Lung (tissue), 12 donors: ENCODE measurements around the gene ANXA3. TPM values are rescaled to one million over a fixed set of nuclear protein-coding genes. Genes with fewer than 3 reads are reported as not detected.
A peak's percentile ranks its signal among the peaks of the same experiment; 100 is the strongest.

Source experiments
- ATAC-seq: fragments of 200-7000 bp; cut with Tn5 transposase; one replicate; pipeline ENCODE4 v1.9.1; 2020; ENCODE audit warnings: moderate number of reproducible peaks; ENCODE audit not compliant: insufficient read depth, low FRiP score
- DNase-seq, 3 donors: peaks; one replicate each; pipeline ENCODE4 v3.0.0-alpha.2; 2013 to 2017
- H3K27ac ChIP-seq, 2 donors: one replicate each; pipeline ENCODE4 v1.5.1; 2013; ENCODE audit warnings: mild to moderate bottlenecking in 2 of 2, moderate library complexity in 2 of 2, control low read depth in 1 of 2, inconsistent platforms in 1 of 2, low read depth in 1 of 2, low read length in 1 of 2
- H3K27me3 ChIP-seq, 3 donors: one replicate each; pipeline ENCODE4 v1.5.1; 2013; ENCODE audit warnings: low read length in 2 of 3; ENCODE audit not compliant: control insufficient read depth in 3 of 3, insufficient read depth in 3 of 3
- H3K36me3 ChIP-seq, 4 donors: one replicate each; pipeline ENCODE4 v1.5.1; 2013; ENCODE audit warnings: low read length in 4 of 4, mild to moderate bottlenecking in 1 of 4, moderate library complexity in 1 of 4; ENCODE audit not compliant: control insufficient read depth in 4 of 4, insufficient read depth in 4 of 4
- H3K4me1 ChIP-seq, 5 donors: one replicate each; pipeline ENCODE4 v1.5.1; 2013; ENCODE audit warnings: low read length in 5 of 5, mild to moderate bottlenecking in 2 of 5, moderate library complexity in 1 of 5; ENCODE audit not compliant: control insufficient read depth in 5 of 5, insufficient read depth in 5 of 5
- H3K4me3 ChIP-seq: one replicate; pipeline ENCODE4 v1.5.1; 2013; ENCODE audit warnings: mild to moderate bottlenecking, control low read depth, moderate library complexity
- H3K9ac ChIP-seq, 2 donors: one replicate each; pipeline ENCODE4 v1.5.1; 2013; ENCODE audit warnings: low read length in 2 of 2, control low read depth in 1 of 2; ENCODE audit not compliant: insufficient read depth in 1 of 2
- H3K9me3 ChIP-seq, 4 donors: one replicate each; pipeline ENCODE4 v1.5.1; 2013; ENCODE audit warnings: low read length in 3 of 4, mild to moderate bottlenecking in 1 of 4, moderate library complexity in 1 of 4; ENCODE audit not compliant: control insufficient read depth in 4 of 4, insufficient read depth in 3 of 4
- CTCF ChIP-seq: IDR thresholded peaks from 2 replicates; pipeline ENCODE4 v1.5.1; 2012; ENCODE audit warnings: mild to moderate bottlenecking; ENCODE audit errors: control extremely low read depth, extremely low read depth
- WGBS, 2 donors: extraction: QIAGEN DNeasy Blood & Tissue Kit; methylation state at CpG; one replicate each; pipeline ENCODE4 v1.1.7; 2013; 5-methylcytosine and 5-hydroxymethylcytosine counted together
- polyA plus RNA-seq, 2 donors: library from polyadenylated mRNA; stranded (reverse); fragments of 200-250 nt; gene quantifications; one replicate each; pipeline ENCODE4 v1.2.1, GENCODE V29; 2013
- total RNA-seq, 2 donors: library from RNA; depleted of rRNA in 1 of 2; stranded (reverse); fragments of >200 nt in 1 of 2; gene quantifications; one replicate each; pipeline ENCODE4 v1.2.1, GENCODE V29; 2014 to 2021
- donor health status: control.
- donor health status: control.
- donor health status: Bipolar disorder and iron deficiency.
- donor health status: healthy.
- donor health status: DM: yes; HTN: yes; CAD: no.

The ANXA3 gene
- total and polyA plus RNA-seq, 4 donors, result 84.1 to 244 (median 156) TPM

DNA sequence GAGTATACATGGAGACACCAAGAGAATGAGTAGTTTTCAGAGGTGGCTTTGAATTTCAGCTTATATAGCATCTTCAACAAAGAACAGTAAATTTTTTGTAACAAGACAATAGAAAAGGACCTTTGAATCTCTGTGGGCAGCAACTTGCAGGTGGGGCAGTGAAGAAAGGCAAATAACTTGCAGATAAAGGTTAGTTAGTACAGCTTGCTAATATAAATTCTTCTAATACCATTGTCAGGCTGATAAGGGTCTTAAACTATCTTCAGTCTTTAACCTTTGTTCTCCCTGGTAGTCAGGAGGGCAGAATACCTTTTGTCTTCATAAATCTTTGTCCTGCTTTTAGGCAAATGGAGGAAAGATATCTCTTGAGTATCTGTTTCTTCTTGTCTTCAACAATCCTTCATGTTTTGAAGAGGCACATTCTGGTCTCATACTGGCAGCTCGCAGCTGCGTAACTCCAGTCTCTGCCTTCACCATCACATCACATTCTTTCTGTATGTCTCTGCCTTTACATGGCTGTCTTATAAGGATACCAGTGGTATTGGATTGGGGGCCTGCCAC, 16.0 kb downstream of the ANXA3 start:
- Histone ChIP-seq H3K27me3 (no peaks in the 10 kb centered on the region), H3K9ac (no peak overlapping the region), H3K27ac (no peak overlapping the region), H3K36me3 (peaks cover 0 to 3% (median under 1%) of the 10 kb centered on the region in 4 donors), H3K4me3 (no peak overlapping the region), H3K4me1 (peaks cover 0 to 10% (median 0%) of the 10 kb centered on the region in 5 donors), H3K9me3 (no peaks in the 10 kb centered on the region)
- no peak for DNase-seq
- no peak for TF ChIP-seq CTCF
- ATAC-seq, result no peak
- WGBS, 2 donors, result 92 to 98% methylated on average over 2 of the region's 2 CpGs

- ATAC-seq (no peak), DNase-seq (peak in 2 of 3 donors; percentile 33 to 41)
- WGBS, 2 donors, result 80 to 89% methylated on average over 3 of the region's 3 CpGs
- H3K27me3 ChIP-seq, result no peaks in the 10 kb centered on the region
- no peak for TF ChIP-seq CTCF
- peak overlapping the region in 1 of 2 donors; percentile 50 for H3K27ac ChIP-seq
- peaks cover 0 to 10% (median 0%) of the 10 kb centered on the region in 5 donors for H3K4me1 ChIP-seq
- no peak overlapping the region for H3K9ac ChIP-seq
- H3K4me3 ChIP-seq, result no peak overlapping the region
- peaks cover 0 to 4% (median 2%) of the 10 kb centered on the region in 4 donors for H3K36me3 ChIP-seq
- no peaks in the 10 kb centered on the region for H3K9me3 ChIP-seq
Measured at GRCh38 chr4:78568640-78569305, 17.2 kb downstream of the ANXA3 start.

DNA sequence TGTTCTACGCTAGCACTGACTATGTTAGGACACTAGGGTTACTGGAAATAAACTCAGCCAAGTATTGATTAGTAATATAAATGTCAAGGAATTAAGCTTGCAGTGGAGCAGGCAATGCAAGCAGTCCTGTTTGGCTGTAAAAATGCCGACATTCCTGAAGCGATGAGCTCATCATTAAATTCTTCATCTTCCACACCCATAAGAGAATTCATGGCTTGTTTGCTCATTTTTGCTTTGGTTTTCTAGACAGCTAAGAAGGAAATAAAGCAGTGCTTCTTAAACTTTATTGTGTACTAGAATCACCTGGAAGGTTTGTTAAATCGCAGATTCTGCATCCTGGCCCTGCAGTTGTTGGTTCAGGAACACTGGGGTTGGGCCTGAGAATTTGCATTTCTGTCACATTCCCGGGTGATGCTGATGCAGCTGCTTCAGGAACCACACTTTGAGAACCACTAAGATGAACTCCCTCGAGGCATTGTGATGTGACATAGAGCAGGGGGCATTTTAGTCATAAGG, 17.8 kb downstream of the ANXA3 start:
- H3K9me3 ChIP-seq, result no peaks in the 10 kb centered on the region
- H3K36me3 ChIP-seq, result peaks cover 0 to 4% (median 2%) of the 10 kb centered on the region in 4 donors
- H3K4me3 ChIP-seq, result no peak overlapping the region
- H3K27me3 ChIP-seq, result no peaks in the 10 kb centered on the region
- peak overlapping the region; percentile 42 to 60 for H3K27ac ChIP-seq
- ATAC-seq (no peak), DNase-seq (peak in 2 of 3 donors; percentile 49 to 60)
- H3K4me1 ChIP-seq, result peaks cover 0 to 10% (median 0%) of the 10 kb centered on the region in 5 donors
- peak overlapping the region in 1 of 2 donors; percentile 42 for H3K9ac ChIP-seq
- WGBS, 2 donors, result 64 to 84% methylated on average over 6 of the region's 6 CpGs
- TF ChIP-seq CTCF, result no peak
